ENCODE measurements around the gene MT1G. TPM values are rescaled to one million over a fixed set of nuclear protein-coding genes. Genes with fewer than 3 reads are reported as not detected.

Gene MT1G
- total RNA-seq, 4 donors from 2014 or later = 21.0 to 1,835 (median 81.0) TPM

GRCh38 chr16:56684926-56685590, 17.2 kb upstream of the MT1G start:
- intact Hi-C loops (cut with DNase I; ENCODE audit: low total_unique reads) = loop anchor here (5.0 kb wide), 2 partner anchors 58 to 78 kb away; partner anchors contain the start of genes MT1E and MT2A
- peaks cover 3 to 20% (median 11%) of the 10 kb centered on the region in 4 donors for H3K4me1 ChIP-seq
- H3K36me3 ChIP-seq = no peaks in the 10 kb centered on the region
- in situ Hi-C loops (cut with MboI; ENCODE audit: low pct_ligation_motif_present in 1 of 4, low pct_unique_long_range_greater_than_20kb in 1 of 4, low sequenced_read_pairs in 3 of 4) = no loop called here
- no peak for TF ChIP-seq POLR2AphosphoS5 (IDR thresholded peaks at IDR 0.05)
- TF ChIP-seq CTCF (IDR thresholded peaks at IDR 0.05) = no peak
- no peak for TF ChIP-seq EP300 (IDR thresholded peaks at IDR 0.05; ENCODE audit: low read depth)
- TF ChIP-seq POLR2A (IDR thresholded peaks at IDR 0.05) = no peak
- peak overlapping the region in 2 of 4 donors; percentile 7 to 87 for H3K27ac ChIP-seq
- no peak overlapping the region for H3K4me3 ChIP-seq
- DNase-seq = no peak
- H3K9me3 ChIP-seq = no peaks in the 10 kb centered on the region
- no peaks in the 10 kb centered on the region for H3K27me3 ChIP-seq
- WGBS, 2 donors (ENCODE audit: low coverage in 1 of 2) = 67 to 87% methylated on average over 1 to 4 of the region's 4 CpGs

GRCh38 chr16:56684256-56684925, 16.5 kb upstream of the MT1G start:
- TF ChIP-seq CTCF (IDR thresholded peaks at IDR 0.05) (no peak), POLR2A (IDR thresholded peaks at IDR 0.05) (no peak), POLR2AphosphoS5 (IDR thresholded peaks at IDR 0.05) (no peak), EP300 (IDR thresholded peaks at IDR 0.05; ENCODE audit: low read depth) (no peak)

GRCh38 chr16:56683424-56684172, 15.7 kb upstream of the MT1G start:
- DNase-seq = no peak
- Histone ChIP-seq H3K36me3 (no peaks in the 10 kb centered on the region), H3K9me3 (no peaks in the 10 kb centered on the region), H3K4me1 (peaks cover 3 to 20% (median 11%) of the 10 kb centered on the region in 4 donors), H3K4me3 (peak overlapping the region; percentile 43 to 79 (median 55)), H3K27ac (peak overlapping the region in 3 of 4 donors; percentile 79 to 87 (median 83)), H3K27me3 (no peaks in the 10 kb centered on the region)
- 65% methylated on average over 5 of the region's 5 CpGs; no CpG with 5 or more reads in 1 of the 2 donors for WGBS, 2 donors (ENCODE audit: low coverage in 1 of 2)
- intact Hi-C loops (cut with DNase I; ENCODE audit: low total_unique reads) (loop anchor here (5.0 kb wide), 2 partner anchors 56 to 76 kb away; partner anchors contain the start of genes MT1E and MT2A), in situ Hi-C loops (cut with MboI; ENCODE audit: low pct_ligation_motif_present in 1 of 4, low pct_unique_long_range_greater_than_20kb in 1 of 4, low sequenced_read_pairs in 3 of 4) (no loop called here)
- no peak for TF ChIP-seq POLR2AphosphoS5 (IDR thresholded peaks at IDR 0.05)
- no peak for TF ChIP-seq POLR2A (IDR thresholded peaks at IDR 0.05)
- TF ChIP-seq EP300 (IDR thresholded peaks at IDR 0.05; ENCODE audit: low read depth) = no peak
- no peak for TF ChIP-seq CTCF (IDR thresholded peaks at IDR 0.05)

More at GRCh38 chr16:56684256-56684925, 16.5 kb upstream of the MT1G start:
- Histone ChIP-seq H3K27ac (peak overlapping the region in 2 of 4 donors; percentile 7 to 87), H3K27me3 (no peaks in the 10 kb centered on the region), H3K9me3 (no peaks in the 10 kb centered on the region), H3K36me3 (no peaks in the 10 kb centered on the region), H3K4me3 (peak overlapping the region in 1 of 4 donors; percentile 79), H3K4me1 (peaks cover 3 to 20% (median 11%) of the 10 kb centered on the region in 4 donors)
- WGBS, 2 donors (ENCODE audit: low coverage in 1 of 2) = 79 to 95% methylated on average over 4 of the region's 4 CpGs
- DNase-seq = no peak
- in situ Hi-C loops (cut with MboI; ENCODE audit: low pct_ligation_motif_present in 1 of 4, low pct_unique_long_range_greater_than_20kb in 1 of 4, low sequenced_read_pairs in 3 of 4) = no loop called here
- intact Hi-C loops (cut with DNase I; ENCODE audit: low total_unique reads) = loop anchor here (5.0 kb wide), 2 partner anchors 57 to 77 kb away; partner anchors contain the start of genes MT1E and MT2A
